ENCODE data around the gene SYNDIG1. TPM values are rescaled to one million over a fixed set of nuclear protein-coding genes. Genes with fewer than 3 reads are reported as not detected.
"Not testable (repeated sequence)": the region's sequence is repeated elsewhere in the genome, so short reads cannot be mapped to it uniquely, and the experiment has no call there.

Gene SYNDIG1
- total RNA-seq, 1 donor from 2014 or later = 11.0 TPM

DNA sequence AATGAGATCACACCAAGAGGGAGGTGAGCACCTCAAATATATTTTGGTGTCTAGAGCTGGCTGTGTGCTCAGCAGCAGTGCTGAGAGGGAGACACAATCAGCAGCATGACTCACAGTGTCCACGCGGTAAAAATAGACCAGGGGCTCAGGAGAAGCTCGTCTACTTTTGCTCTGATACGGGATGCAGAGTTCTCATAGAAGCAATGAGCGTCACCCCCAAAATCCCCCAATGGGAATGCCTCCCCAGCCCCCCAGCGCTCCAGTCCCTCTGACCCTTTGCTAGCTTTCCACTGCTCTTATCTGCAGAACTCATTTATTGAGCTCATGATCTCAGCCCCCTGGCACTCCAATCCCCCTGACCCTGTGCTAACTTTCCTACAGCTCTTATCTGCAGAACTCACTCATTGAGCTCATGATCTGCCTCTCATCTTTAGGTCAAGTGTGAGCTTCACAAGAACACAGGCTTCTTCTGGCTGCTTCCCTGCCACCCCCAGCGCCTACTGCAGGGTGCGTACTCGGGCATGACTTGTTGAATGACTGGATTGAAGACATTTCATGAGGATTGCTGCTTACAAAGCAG lies 34.0 kb downstream of the SYNDIG1 start:
- intact Hi-C loops (cut with micrococcal nuclease) = loop anchor here (10.0 kb wide), 1 partner anchor 61 kb away; no protein-coding TSS in a partner anchor
- ATAC-seq (peak; percentile 92), DNase-seq (peak; percentile 56)

DNA sequence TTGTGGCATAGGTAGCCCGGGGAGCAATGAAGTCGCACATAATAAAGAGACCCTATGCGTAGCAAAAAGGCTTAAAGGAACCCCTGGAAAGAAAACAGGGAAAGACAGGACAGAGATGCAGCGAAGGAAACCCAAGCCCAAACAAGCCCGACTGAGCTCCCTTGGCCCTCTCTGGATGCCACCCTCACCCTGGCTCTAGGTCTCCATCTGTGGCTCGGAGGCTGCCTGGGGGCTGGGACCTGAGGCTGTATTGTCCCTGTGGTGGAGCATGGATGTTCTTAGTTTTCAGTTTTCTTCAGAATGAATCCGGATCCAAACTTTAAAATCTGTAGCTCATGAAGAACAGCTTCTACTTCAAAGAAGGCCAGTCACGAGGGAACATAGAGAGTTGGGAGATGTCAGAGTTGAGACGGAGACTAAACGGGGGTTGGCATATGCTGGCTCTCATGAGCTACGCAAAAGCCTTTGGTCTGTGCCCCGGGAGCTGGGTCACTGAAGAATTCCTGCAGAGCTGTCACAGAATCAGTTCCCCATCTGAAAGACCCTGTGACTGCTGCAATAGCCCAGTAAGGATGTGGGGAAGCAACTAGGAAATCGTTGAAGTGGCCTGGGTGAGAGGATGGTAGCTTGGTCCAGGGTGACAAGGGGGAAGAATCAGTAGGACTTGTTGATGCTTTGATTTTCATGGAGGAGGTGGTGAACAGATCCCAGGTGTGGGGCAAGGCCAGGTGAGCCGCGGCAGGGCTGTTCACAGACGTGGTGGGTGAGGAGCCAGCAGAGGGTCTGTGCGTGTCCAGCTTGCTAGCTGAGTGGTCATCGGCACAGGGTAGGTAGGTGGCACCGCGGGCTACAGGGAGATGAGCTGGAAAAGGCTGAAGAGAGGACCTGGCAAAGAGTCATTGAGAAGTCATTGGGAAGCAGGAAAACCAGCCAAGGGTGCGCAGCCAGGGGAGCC lies 35.2 kb downstream of the SYNDIG1 start:
- ATAC-seq = no peak
- no peak for DNase-seq
- intact Hi-C loops (cut with micrococcal nuclease) = loop anchor here (10.0 kb wide), 1 partner anchor 60 kb away; no protein-coding TSS in a partner anchor

DNA sequence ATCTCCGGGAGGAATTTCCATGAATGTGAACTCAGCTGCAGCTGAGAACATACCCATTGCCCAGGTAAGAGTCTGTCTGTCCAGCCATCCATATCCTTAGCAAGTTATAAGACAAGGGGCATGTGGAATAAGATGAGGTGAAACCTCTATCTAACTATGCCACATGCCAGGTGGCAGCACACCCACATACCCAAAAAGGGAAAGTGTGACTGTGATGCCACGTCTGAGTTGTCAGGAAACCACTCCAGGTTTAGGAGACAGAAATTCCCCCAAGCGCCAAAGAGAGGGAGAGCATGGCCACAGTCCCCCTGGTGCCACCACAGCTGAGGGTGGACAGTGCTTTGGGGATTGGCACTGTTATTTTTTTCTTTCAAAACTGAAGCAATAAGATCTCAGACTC lies 36.7 kb downstream of the SYNDIG1 start:
- intact Hi-C loops (cut with micrococcal nuclease) = loop anchor here (10.0 kb wide), 1 partner anchor 59 kb away; no protein-coding TSS in a partner anchor
- DNase-seq (no peak), ATAC-seq (no peak)

DNA sequence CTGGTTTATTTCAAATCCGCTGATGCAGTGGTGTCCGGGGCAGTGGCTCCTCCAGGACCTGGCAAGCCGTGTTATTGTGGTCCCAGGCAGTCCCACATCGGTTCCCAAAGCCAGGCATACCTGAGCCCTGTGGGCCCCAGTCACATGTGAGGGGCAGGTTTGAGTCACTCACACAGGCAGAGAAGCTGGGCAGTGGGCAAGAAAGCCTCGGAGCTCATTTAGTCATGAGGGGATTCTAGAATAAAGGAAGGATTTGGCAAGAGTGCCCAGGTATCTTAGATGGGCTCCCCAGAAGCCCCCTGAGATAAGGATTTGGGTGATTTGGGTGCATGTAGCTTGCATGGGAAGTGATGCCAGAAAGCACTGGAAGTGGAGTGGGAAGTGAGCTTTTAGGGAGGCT lies 37.3 kb downstream of the SYNDIG1 start:
- DNase-seq (no peak), ATAC-seq (no peak)
- intact Hi-C loops (cut with micrococcal nuclease) = loop anchor here (10.0 kb wide), 1 partner anchor 58 kb away; no protein-coding TSS in a partner anchor

DNA sequence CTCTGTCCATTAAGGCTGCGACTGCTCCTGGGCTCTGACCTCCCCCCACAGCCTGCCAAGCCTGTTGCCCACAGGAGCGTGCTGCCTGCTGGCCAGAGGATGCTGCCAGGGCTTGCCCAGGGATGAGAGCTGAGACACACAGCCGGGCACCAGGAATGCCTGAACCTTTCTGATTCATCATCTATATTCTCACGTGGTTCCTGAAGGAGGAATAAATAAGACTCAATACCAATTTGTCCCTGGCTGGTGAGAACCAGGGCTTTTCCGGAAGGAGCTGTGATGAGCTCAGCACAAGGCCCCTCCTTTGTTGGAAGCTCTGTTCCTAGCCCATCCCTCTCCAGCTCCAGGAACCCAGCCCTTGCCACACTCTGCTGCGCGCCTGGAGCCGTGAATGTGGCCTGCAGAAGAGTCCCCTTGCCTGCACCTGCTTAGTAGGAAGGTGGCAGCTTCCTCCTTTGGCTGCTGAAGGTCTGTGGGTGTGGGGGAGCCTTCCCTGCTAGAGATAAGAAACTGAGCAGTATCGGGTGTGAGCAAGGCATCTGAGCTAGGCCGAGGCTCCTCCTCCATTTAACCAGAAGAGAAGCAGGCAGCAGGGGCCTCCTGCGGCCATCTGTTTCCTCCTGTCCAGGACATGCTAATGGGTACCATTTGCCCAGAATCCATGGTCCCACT lies 37.9 kb downstream of the SYNDIG1 start:
- ATAC-seq (no peak), DNase-seq (no peak)
- intact Hi-C loops (cut with micrococcal nuclease) = loop anchor here (10.0 kb wide), 1 partner anchor 57 kb away; no protein-coding TSS in a partner anchor

DNA sequence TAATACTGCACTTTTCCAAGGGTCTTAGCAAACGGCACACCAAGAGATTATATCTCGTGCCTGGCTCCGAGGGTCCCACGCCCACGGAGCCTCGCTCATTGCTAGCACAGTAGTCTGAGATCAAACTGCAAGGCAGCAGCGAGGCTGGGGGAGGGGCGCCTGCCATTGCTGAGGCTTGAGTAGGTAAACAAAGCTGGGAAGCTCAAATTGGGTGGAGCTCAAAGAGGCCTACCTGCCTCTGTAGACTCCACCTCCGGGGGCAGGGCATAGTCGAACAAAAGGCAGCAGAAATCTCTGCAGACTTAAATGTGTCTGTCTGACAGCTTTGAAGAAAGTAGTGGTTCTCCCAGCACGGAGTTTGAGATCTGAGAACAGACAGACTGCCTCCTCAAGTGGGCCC lies 43.0 kb downstream of the SYNDIG1 start:
- intact Hi-C loops (cut with micrococcal nuclease); DNase-seq; ATAC-seq: not testable (repeated sequence)

DNA sequence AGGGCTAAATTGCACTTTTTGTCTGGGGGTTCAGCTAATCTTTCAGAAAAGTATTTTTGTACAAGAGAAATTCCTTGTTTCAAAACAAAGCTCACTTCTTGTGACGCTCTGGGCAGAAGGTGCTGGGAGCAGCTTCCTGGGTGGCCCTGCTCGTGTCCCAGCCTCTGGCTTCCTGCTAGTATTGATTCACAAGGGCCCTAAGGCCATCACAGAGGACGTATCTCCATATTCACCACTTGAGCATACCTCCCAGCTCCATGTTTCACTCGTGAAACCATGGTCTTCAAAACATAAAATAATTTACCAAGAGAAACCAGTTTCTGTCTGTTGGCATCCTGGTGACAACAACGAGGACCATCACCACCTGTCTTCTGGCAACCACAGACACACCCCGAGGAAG lies 49.1 kb downstream of the SYNDIG1 start:
- DNase-seq = no peak
- no peak for ATAC-seq
- intact Hi-C loops (cut with micrococcal nuclease) = no loop called here

DNA sequence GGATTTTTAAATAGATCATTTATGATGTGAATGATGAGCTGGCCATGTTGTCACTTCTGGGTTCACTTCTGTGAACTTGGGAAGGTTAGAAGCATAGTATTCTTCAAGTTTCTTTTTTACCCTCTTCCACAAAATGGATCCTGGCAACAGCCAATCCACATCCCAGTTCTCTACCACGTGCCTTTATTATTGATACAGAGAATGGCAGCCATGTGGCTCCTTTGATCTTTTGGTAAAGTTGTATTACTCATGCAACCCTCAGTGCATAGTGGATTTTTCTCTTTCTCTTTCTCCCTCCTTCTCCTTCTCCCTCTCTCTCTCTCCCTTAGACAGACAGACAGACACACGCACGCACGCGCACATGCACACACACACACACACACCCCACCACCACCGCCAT lies 50.0 kb downstream of the SYNDIG1 start:
- DNase-seq = no peak
- intact Hi-C loops (cut with micrococcal nuclease) = no loop called here
- ATAC-seq = no peak

DNA sequence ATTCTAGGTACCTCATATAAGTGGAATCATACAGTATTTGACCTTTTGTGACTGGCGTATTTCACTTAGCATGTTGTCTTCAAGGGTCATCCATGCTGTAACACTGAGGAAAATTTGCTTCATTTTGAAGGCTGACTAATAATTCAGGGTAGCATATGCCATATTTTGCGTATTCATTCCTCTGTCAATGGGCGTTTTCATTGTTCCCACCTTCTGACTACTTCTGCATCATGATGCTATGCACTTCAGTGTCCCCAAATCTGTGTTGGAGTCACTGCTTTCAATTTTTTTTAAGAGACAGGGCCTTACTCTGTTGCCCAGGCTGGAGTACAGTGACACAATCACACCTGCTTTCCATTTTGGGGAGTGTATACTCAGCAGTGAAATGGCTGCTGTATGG lies 51.6 kb downstream of the SYNDIG1 start:
- no peak for DNase-seq
- ATAC-seq = no peak
- intact Hi-C loops (cut with micrococcal nuclease) = no loop called here

DNA sequence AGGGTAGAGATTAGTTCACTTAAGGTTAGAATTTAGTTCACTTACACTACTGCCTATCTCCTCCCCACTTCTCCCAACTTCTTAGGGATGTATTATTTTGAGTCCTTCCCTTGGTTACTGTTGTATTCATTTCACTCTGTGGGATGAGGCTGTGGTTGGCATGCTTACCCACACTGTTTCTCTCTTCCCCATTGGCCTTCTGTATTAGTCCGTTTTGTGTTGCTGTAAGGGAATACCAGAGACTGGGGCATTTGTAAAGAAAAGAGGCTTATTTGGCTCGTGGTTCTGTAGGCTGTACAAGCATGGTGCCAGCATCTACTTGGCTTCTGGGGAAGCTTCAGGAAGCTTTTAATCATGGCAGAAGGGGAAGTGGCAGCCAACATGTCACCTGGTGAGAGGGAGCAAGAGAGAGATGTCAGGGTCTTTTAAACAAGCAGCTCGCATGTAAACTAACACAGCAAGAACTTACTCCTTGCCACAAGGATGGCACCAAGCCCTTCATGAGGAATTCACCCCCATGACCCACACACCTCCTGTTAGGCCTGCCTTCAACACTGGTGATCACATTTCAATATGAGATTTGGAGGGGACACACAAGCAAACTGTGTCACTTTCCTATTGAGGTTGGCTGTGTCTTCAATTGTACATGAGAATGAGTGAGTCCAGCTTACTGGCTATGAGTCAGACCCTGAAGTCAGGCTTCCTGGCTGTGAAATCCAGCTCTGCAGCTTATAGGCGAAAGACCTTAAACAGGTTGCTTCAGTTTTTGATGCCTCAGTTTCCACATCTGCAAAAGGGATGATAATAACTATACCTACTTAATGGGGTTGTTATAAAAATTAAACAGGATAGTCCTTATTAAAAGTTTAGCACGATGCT lies 53.3 kb downstream of the SYNDIG1 start:
- ATAC-seq (no peak), DNase-seq (no peak)
- intact Hi-C loops (cut with micrococcal nuclease) = no loop called here

DNA sequence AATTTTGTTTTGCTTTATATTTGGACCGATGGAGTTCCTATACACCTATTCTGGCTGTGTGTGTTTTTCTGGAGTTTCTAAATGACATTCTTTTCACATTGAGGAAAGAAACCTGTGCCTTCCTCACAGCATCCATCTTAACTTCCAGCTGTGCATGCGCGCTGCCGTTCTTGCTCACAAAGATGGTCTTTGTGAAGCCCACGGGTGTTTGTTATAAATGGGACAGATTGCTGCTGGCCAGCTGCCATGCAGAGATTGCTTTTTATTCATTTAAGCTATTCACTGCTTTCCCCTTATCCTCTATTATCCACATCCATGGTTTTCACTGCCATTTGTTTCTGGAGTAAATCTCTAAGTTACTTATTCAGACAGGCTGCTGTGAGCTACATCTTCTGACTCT lies 54.2 kb downstream of the SYNDIG1 start:
- ATAC-seq = no peak
- intact Hi-C loops (cut with micrococcal nuclease) = no loop called here
- DNase-seq = no peak

DNA sequence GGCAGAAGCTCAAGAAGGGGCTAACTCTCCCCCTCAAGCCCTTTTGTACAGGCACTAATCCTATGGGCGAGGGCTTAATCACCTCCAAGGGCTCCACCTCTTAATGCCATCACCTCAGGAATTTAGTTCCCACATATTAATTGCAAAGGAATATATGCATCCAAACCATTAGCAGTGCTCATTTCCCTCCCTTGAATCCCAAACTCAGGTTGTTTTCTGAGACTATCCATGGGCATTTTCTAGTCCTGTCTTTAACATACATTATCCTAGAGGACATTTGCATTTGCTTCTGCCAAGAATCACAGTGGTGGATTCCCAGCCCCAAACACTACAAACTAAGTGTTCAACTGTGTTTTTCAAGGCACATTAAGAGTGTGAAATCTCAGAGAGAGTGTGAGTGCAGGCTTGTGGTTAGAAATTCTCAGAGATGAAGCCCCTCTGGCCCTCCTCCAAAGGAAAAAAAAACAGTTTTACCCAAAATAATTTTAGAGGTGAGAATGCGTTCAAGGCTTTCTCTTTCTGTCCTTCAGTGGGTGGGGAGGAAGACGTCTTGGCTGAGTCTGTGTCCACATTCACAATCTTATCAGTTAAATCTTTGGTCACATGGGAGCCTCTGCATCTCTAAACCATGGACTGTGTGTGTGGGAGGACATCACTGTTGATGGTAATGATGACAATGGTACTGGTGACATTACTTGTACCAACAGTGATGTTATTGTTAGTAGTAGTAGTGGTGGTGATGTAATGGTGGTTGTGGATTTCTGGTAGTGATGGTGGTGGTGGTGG lies 59.3 kb downstream of the SYNDIG1 start:
- intact Hi-C loops (cut with micrococcal nuclease) = no loop called here
- no peak for ATAC-seq
- no peak for DNase-seq

DNA sequence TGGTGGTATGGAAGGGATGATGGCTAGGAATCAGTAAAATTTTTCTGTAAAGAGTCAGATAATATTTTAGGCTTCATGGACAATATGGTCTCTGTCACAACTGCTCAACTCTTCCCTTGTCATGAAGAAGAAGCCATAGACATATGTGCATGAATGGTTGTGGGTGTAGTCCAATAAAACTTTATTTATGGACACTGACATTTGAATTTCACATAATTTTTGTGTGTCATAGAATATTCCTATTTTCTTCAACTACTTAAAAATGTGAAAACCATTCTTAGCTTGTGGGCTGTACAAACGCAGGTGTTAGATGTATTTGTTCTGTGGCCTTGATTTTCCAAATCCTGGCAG lies 59.9 kb downstream of the SYNDIG1 start:
- DNase-seq (no peak), ATAC-seq (no peak)
- intact Hi-C loops (cut with micrococcal nuclease) = no loop called here

DNA sequence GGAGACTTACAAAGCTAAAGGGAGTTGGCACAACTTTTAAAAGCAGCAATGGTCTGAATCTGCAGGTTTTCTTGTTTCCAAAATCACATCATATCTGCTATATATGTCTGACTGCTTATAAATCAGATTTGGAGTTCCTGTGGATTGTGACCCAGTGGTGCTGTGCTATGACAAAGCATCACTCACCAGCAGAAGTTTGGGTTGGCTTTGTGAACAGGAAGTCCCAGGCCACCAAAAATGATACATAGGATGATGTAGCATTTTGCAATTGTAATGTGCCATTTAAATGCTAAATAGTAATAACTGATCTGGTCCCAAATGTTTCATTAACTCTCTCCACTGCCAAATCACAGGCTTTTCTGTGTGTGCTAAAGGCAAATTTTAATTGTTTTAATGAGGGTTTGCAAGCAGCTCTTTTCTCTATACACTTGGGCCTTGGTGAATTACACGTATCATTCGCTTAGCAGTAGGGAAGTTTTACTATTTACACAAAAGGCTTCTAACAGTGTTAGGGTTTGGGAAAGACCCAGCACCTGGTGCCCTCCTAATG lies 60.8 kb downstream of the SYNDIG1 start:
- ATAC-seq (no peak), DNase-seq (no peak)
- intact Hi-C loops (cut with micrococcal nuclease) = no loop called here

DNA sequence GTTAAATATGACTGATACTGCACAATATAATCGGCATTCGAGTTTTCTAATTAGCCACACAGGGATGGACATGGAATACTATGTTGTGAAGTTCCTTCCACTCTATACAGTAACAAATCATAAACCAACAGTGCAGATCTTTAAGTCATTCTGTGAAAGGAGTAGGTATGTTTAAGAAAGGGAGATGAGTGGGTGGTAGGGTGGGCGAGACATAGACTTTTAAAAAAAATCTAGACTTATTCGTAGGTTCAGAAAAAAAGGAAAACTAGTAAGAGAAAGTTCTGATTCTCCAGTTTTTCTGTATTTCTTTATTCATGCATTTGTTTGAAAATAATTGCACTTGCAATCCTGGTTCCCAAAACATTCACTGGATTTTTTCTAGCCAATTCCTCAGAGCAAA lies 61.8 kb downstream of the SYNDIG1 start:
- intact Hi-C loops (cut with micrococcal nuclease) = no loop called here
- DNase-seq = no peak
- ATAC-seq = no peak

DNA sequence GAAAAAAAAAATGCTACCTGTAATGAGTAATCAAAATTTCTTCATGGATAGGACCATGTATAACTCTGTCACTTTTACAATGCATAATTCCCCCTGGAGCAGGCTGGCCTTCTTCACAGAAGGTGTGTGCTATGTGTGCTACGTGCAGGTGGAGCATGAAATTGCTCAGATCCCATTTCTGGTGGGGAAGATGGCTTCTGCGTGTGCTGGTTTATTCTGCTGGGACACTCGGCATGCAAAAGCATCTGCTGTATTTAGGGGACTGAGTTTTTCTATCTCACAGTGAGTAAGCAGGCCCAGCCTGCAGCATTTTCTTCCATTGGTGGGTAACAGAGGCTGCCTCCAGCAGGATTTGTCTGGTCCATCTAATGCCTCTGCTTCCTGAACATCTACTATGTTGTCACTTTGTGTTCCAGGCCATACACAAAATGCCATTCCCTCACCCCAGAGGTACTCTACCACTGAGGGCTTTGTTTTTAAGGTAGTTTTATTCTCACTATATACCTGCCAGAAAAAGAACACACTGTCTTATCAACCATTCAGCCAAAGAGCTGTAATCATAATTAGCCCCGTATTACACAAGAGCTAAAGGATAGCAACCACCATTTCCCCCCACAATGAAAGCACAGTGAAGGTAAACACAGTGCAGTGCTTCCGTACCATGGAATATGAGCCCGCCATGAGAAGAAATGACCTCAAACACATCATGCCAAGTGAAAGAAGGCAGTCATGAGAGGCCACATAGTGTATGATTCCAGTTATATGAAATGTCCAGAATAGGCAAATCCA lies 62.4 kb downstream of the SYNDIG1 start:
- DNase-seq = no peak
- intact Hi-C loops (cut with micrococcal nuclease) = no loop called here
- ATAC-seq = peak; percentile 76

DNA sequence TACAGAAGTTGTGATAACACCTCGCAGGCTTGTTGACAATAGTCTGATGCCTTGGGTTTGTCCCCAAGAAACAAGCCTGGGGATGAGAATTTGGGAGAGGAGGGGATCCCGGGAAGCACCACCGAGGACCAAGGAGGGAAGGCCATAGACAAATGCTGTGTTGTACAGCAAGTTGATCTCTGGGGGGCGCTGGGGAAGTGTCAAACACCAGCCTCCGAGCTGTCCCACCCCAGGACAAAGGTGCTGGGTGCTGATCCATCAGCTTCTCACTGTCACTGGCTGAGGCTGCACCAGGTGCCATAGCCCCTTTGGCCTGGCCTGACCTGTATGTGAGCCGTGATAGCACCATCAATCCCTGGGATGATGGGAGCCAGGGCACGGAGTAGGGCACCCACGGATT lies 64.0 kb downstream of the SYNDIG1 start:
- DNase-seq (no peak), ATAC-seq (no peak)
- intact Hi-C loops (cut with micrococcal nuclease) = no loop called here

Data from left ventricle myocardium superior (tissue), 1 donor.